K562 (cell line): Measurements from ENCODE around the gene CAMK1D. TPM values are rescaled to one million over a fixed set of nuclear protein-coding genes. Genes with fewer than 3 reads are reported as not detected.
"Not testable (repeated sequence)": the region's sequence is repeated elsewhere in the genome, so short reads cannot be mapped to it uniquely, and the experiment has no call there.

ENCODE experiments used
- ATAC-seq: fragments of 200-7000 bp; cut with Tn5 transposase; 3 replicates; pipeline ENCODE4 v1.9.1; 2020; ENCODE audit warnings: moderate library complexity
- BruUV-seq: library from RNA; stranded (reverse); fragments of 400-500 nt; replicated peaks from 2 replicates; lab custom pipeline; 2021; lab: Mats Ljungman, UMichigan
- CTCF ChIA-PET: fragments of 300-600 bp; formaldehyde crosslinking; extraction: SDS; loops from one replicate; lab custom pipeline; 2021; ENCODE audit warnings: low intra/inter-chr PET ratio; lab: Yijun Ruan, JAX
- POLR2A ChIA-PET: fragments of 300-600, 350-650 bp; sonication (Branson Sonifier 250); formaldehyde crosslinking; extraction: SDS; loops from one replicate; lab custom pipeline; 2021; ENCODE audit warnings: antibody characterized with exemption, inconsistent platforms; lab: Yijun Ruan, JAX
- DNase-seq, 4 experiments: peaks; one replicate each; pipeline versions ENCODE4 v3.0.0 to v3.0.0-alpha.2; 2011 to 2018; ENCODE audit warnings: low spot score in 3 of 4, mixed read lengths in 3 of 4; ENCODE audit errors: extremely low read depth in 1 of 4
- FAIRE-seq: peaks from 2 replicates; lab custom pipeline; 2011; peaks lifted over from hg19 to GRCh38; lab: Jason Lieb, UNC
- H2AFZ ChIP-seq: 2 replicates; pipeline ENCODE4 v1.6.0; 2011; ENCODE audit warnings: low read depth, low read length, control low read depth, inconsistent platforms
- H3K27ac ChIP-seq: fragments of 200-600 bp; 3 replicates; pipeline ENCODE4 v1.8.0; 2011; ENCODE audit warnings: low read depth, mild to moderate bottlenecking, control low read depth, inconsistent platforms, low read length, moderate library complexity, mixed read lengths; ENCODE audit errors: extremely low read depth
- H3K27me3 ChIP-seq, 2 experiments: fragments of 300-600 bp in 1 of 2; 2 replicates in 1 of 2; 3 replicates in 1 of 2; pipeline versions ENCODE4 v1.6.0 to v1.8.0; 2011; ENCODE audit warnings: inconsistent platforms in 2 of 2, low read length in 2 of 2, mild to moderate bottlenecking in 1 of 2, mixed read lengths in 1 of 2, moderate library complexity in 1 of 2; ENCODE audit not compliant: control insufficient read depth in 2 of 2, insufficient read depth in 2 of 2
- H3K36me3 ChIP-seq: fragments of 300-600 bp; 3 replicates; pipeline ENCODE4 v1.8.0; 2011; ENCODE audit warnings: mild to moderate bottlenecking, low read length, inconsistent platforms; ENCODE audit not compliant: control insufficient read depth, insufficient read depth
- H3K4me1 ChIP-seq, 2 experiments: fragments of 200-600 bp in 1 of 2; replicated peaks in 1 of 2; 2 replicates in 1 of 2; 3 replicates in 1 of 2; pipeline versions ENCODE4 v1.5.1 to v1.8.0; 2011; ENCODE audit warnings: inconsistent platforms in 2 of 2, low read length in 2 of 2, mild to moderate bottlenecking in 1 of 2, mixed read lengths in 1 of 2, moderate library complexity in 1 of 2; ENCODE audit not compliant: control insufficient read depth in 2 of 2, insufficient read depth in 2 of 2
- H3K4me2 ChIP-seq: 2 replicates; pipeline ENCODE4 v1.6.1; 2011; ENCODE audit warnings: low read length, control low read depth, inconsistent platforms, mixed read lengths; ENCODE audit not compliant: insufficient read depth
- H3K4me3 ChIP-seq: fragments of 200-600 bp; sonication (generic), shearing (Covaris generic); 2 replicates; pipeline ENCODE4 v1.5.1; 2016; ENCODE audit warnings: control low read depth, inconsistent platforms
- H3K79me2 ChIP-seq: fragments of 200-600 bp; 3 replicates; pipeline ENCODE4 v1.8.0; 2011; ENCODE audit warnings: low read length, inconsistent platforms; ENCODE audit not compliant: control insufficient read depth, insufficient read depth
- H3K9ac ChIP-seq, 2 experiments: 2 replicates each; pipeline versions ENCODE4 v1.6.0 to v1.6.1; 2011; ENCODE audit warnings: low read depth in 2 of 2, low read length in 2 of 2, control low read depth in 1 of 2, inconsistent platforms in 1 of 2, mild to moderate bottlenecking in 1 of 2, mixed read lengths in 1 of 2; ENCODE audit not compliant: insufficient read depth in 1 of 2
- H3K9me1 ChIP-seq: one replicate; pipeline ENCODE4 v1.6.0; 2011; ENCODE audit warnings: inconsistent platforms, mild to moderate bottlenecking, low read length, moderate library complexity; ENCODE audit not compliant: control insufficient read depth, insufficient read depth
- H3K9me3 ChIP-seq: replicated peaks from 2 replicates; pipeline ENCODE4 v1.5.1; 2011; ENCODE audit warnings: low read depth, low read length, inconsistent platforms; ENCODE audit not compliant: control insufficient read depth, insufficient read depth
- H4K20me1 ChIP-seq: replicated peaks from 2 replicates; pipeline ENCODE4 v1.6.1; 2011; ENCODE audit warnings: low read length, inconsistent platforms, mixed read lengths; ENCODE audit not compliant: control insufficient read depth, insufficient read depth
- CBX2 ChIP-seq: fragments of 200-600 bp; sonication (generic); IDR thresholded peaks from one replicate; pipeline ENCODE4 v1.6.1; 2012; ENCODE audit warnings: mild to moderate bottlenecking, low read length, inconsistent platforms; ENCODE audit not compliant: insufficient read depth, poor library complexity, severe bottlenecking
- CEBPB ChIP-seq: fragments of 450-650 bp; IDR thresholded peaks from 2 replicates; pipeline ENCODE4 v1.6.1; 2016; ENCODE audit warnings: missing genetic modification characterization, missing compliant biosample characterization
- CEBPG ChIP-seq, 3 experiments: fragments of 200-800 bp in 1 of 3; sonication (Bioruptor generic) in 1 of 3; sonication (generic) in 1 of 3; formaldehyde crosslinking in 1 of 3; IDR thresholded peaks in 2 of 3; conservative IDR thresholded peaks in 1 of 3; 2 replicates each; pipeline versions ENCODE4 v1.6.1 to v1.8.0; 2016 to 2022; ENCODE audit warnings: missing compliant biosample characterization in 2 of 3, missing genetic modification characterization in 2 of 3, mild to moderate bottlenecking in 1 of 3, missing genetic modification reagents in 1 of 3
- TRIM28 ChIP-seq: fragments of 450-650 bp; IDR thresholded peaks from 2 replicates; pipeline ENCODE4 v1.6.1; 2017
- ZNF408 ChIP-seq: fragments of 250-450 bp; sonication (Bioruptor Pico); IDR thresholded peaks from 2 replicates; pipeline ENCODE4 v1.4.0; 2020; ENCODE audit warnings: low read depth, mild to moderate bottlenecking, moderate library complexity
- WGBS: fragments of 100-300 bp; shearing (Covaris generic); methylation state at CpG from one replicate; pipeline ENCODE4 v1.1.6; 2016; ENCODE audit warnings: low coverage, mixed read lengths; ENCODE audit not compliant: insufficient coverage; ENCODE audit errors: missing lambda C conversion rate; 5-methylcytosine and 5-hydroxymethylcytosine counted together
- in situ Hi-C: fragments of 300-500 bp; cut with MboI; formaldehyde crosslinking; loops from 4 replicates; pipeline ENCODE4 v1.15.0; 2018; ENCODE audit warnings: inconsistent platforms, mixed read lengths
- intact Hi-C: fragments of 100-400 bp; cut with micrococcal nuclease; formaldehyde crosslinking; loops from 2 replicates; pipeline ENCODE4 v1.14.2; 2022
- polyA plus RNA-seq, 8 experiments: library from polyadenylated mRNA; depleted of rRNA in 4 of 8; stranded (reverse) in 5 of 8; unstranded in 3 of 8; fragments of >200 nt; fragmentation: Nextera tagmentation in 2 of 8; fragmentation: Illumina TruSeq in 1 of 8; extraction: Ambion mirVana in 2 of 8; extraction: Trizol in 1 of 8; gene quantifications; 2 replicates each; pipeline versions ENCODE4 v1.2.1 to v1.2.3, GENCODE V29; 2011 to 2014; ENCODE audit warnings: inconsistent platforms in 1 of 8, missing spikeins in 1 of 8
- total RNA-seq, 7 experiments: library from RNA; depleted of rRNA in 6 of 7; stranded (reverse); fragments of >200 nt in 6 of 7; fragmentation: Illumina TruSeq in 2 of 7; extraction: Trizol in 2 of 7; gene quantifications; 2 replicates each; pipeline versions ENCODE4 v1.2.1 to v1.2.3, GENCODE V29; 2011 to 2021; ENCODE audit warnings: low replicate concordance in 1 of 7

The CAMK1D gene
- total and polyA plus RNA-seq, 9 of the 15 experiments (the other 6 are each of a cell fraction or from before 2014, with no cell fraction given) = 0.12 to 0.24 (median 0.20) TPM; not detected in 5

DNA sequence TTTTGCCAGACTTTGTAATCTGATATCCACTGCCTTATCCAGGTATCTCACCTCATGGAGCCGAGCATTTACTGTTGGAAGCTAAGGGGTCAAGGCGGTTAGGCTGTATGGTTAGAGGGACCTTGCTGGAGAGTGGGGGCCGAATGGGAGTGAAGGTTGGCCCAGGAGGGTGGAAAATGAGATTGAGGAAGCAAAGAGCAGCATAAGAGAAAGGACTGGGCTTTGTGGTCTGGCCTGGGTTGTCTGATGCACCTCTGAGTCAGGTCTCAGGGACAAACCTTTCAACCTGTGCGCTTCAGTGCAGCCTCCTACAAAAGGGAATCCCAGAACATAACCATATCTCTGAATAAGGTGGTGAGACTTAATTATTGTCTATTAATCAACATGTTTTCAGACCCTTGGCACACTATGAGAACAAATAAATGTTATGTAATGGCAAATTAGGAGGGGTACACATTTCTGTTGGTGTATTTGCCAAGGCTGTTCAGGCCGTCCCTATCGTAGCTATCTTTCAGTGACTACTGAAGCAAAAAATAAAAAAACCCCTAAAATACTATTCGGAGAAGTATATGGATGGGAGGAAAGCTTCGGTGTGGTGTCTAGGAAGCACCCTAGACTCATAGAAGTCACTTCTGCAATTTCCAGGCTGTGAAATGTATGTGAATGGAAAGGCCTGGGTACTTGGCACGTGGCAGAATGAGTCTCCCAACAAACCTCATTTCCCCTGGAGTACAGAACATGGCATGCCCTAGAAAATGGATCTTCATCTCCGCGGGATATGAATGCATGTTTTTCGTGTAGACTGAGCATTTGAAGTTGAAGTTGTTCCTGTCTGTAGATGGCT, 4.3 kb downstream of the CAMK1D start:
- Histone ChIP-seq H3K9me3 (no peaks in the 10 kb centered on the region), H3K4me2 (no peak overlapping the region), H3K27ac (no peak overlapping the region), H4K20me1 (0 out of 2 replicates have a peak, but pooled peaks cover 6% of the 10 kb centered on the region), H3K79me2 (no peaks in the 10 kb centered on the region), H2AFZ (no peak overlapping the region), H3K4me3 (no peak overlapping the region), H3K9ac (no peak overlapping the region), H3K9me1 (no peaks in the 10 kb centered on the region), H3K27me3 (peaks cover 46 to 65% of the 10 kb centered on the region in 2 experiments), H3K4me1 (peaks cover 0 to 21% of the 10 kb centered on the region in 2 experiments; a peak in 2 of 5 replicates), H3K36me3 (no peaks in the 10 kb centered on the region)
- intact Hi-C loops = loop anchor here (10.0 kb wide), 1 partner anchor 89 kb away; no protein-coding TSS in a partner anchor
- DNase-seq = no peak
- in situ Hi-C loops = no loop called here
- ATAC-seq = no peak
- TF ChIP-seq TRIM28 = no peak
- peak; percentile 65 for TF ChIP-seq CEBPB
- peak; percentile 35 for TF ChIP-seq CBX2
- TF ChIP-seq ZNF408 (CRISPR knock-in tag) = no peak
- no peak for TF ChIP-seq CEBPG (CRISPR knock-in tag; IDR thresholded peaks at IDR 0.05)
- peak in 1 of 2 experiments; percentile 65; a peak in 2 of 4 replicates for TF ChIP-seq CEBPG (tag; conservative IDR thresholded peaks at IDR 0.05 in 1 of 2, IDR thresholded peaks at IDR 0.05 in 1 of 2)
- no TSS peak for BruUV-seq
- POLR2A ChIA-PET = interaction anchor here (0.6 kb wide), 1 partner anchor 65 kb away, joined by 3 read pairs; no protein-coding TSS in a partner anchor
- CTCF ChIA-PET = no interaction called here
- 3% methylated on average over 12 of the region's 12 CpGs for WGBS
- no peak for FAIRE-seq

- 13% methylated on average over 7 of the region's 7 CpGs for WGBS
- H4K20me1 ChIP-seq, FAIRE-seq, H3K4me3 ChIP-seq, ATAC-seq, BruUV-seq, H3K27ac ChIP-seq, in situ Hi-C loops, POLR2A ChIA-PET, CTCF ChIA-PET, H3K4me2 ChIP-seq, H2AFZ ChIP-seq, H3K9ac ChIP-seq, H3K36me3 ChIP-seq, H3K9me3 ChIP-seq, H3K9me1 ChIP-seq, DNase-seq, H3K79me2 ChIP-seq: not testable (repeated sequence)
- intact Hi-C loops = loop anchor here (10.0 kb wide), 1 partner anchor 90 kb away; no protein-coding TSS in a partner anchor
- Histone ChIP-seq H3K27me3 (peaks cover 51 to 72% of the 10 kb centered on the region in 2 experiments), H3K4me1 (peaks cover 0 to 13% of the 10 kb centered on the region in 2 experiments; a peak in 2 of 5 replicates)
These were observed 5.3 kb downstream of the CAMK1D start for GRCh38 chr10:12354696-12355095.
